HL-60/S4 treated with retinoic acid at 250 ng/mL for 4 days and 3 days (cell line): ENCODE data around the gene TMEM247.
"Not testable (repeated sequence)": the region's sequence is repeated elsewhere in the genome, so short reads cannot be mapped to it uniquely, and the experiment has no call there.

Experiments used
- in situ Hi-C: fragments of 300-500 bp; cut with MboI; formaldehyde crosslinking; loops from 2 replicates; pipeline ENCODE4 v1.7.0; 2022; ENCODE audit warnings: low sequenced_read_pairs

The TMEM247 gene

GRCh38 chr2:46508312-46508711, 28.9 kb downstream of the TMEM247 start:
- in situ Hi-C loops, result no loop called here

GRCh38 chr2:46508759-46509158, 29.4 kb downstream of the TMEM247 start:
- in situ Hi-C loops, result no loop called here

- in situ Hi-C loops, result no loop called here
Observed at GRCh38 chr2:46509804-46510203, 30.4 kb downstream of the TMEM247 start.

GRCh38 chr2:46510598-46511177, 31.3 kb downstream of the TMEM247 start:
- in situ Hi-C loops, result no loop called here

GRCh38 chr2:46512185-46512584, 32.8 kb downstream of the TMEM247 start:
- in situ Hi-C loops, result no loop called here

- in situ Hi-C loops, result no loop called here
Observed at GRCh38 chr2:46514738-46515137, 35.4 kb downstream of the TMEM247 start.

- in situ Hi-C loops, result no loop called here
Observed at GRCh38 chr2:46517485-46517884, 38.1 kb downstream of the TMEM247 start.

GRCh38 chr2:46518861-46519260, 39.5 kb downstream of the TMEM247 start:
- in situ Hi-C loops, result no loop called here

- in situ Hi-C loops, result no loop called here
Observed at GRCh38 chr2:46519265-46519664, 39.9 kb downstream of the TMEM247 start.

GRCh38 chr2:46520130-46520711, 40.9 kb downstream of the TMEM247 start:
- in situ Hi-C loops, result no loop called here

- in situ Hi-C loops, result no loop called here
Observed at GRCh38 chr2:46521215-46521683, 41.9 kb downstream of the TMEM247 start.

GRCh38 chr2:46522385-46522784, 43.0 kb downstream of the TMEM247 start:
- in situ Hi-C loops, result not testable (repeated sequence)

- in situ Hi-C loops, result no loop called here
Observed at GRCh38 chr2:46525522-46526155, 46.3 kb downstream of the TMEM247 start.

GRCh38 chr2:46528880-46529279, 49.5 kb downstream of the TMEM247 start:
- in situ Hi-C loops, result no loop called here

GRCh38 chr2:46530639-46531038, 51.3 kb downstream of the TMEM247 start:
- in situ Hi-C loops, result no loop called here

- in situ Hi-C loops, result no loop called here
Observed at GRCh38 chr2:46531863-46532262, 52.5 kb downstream of the TMEM247 start.
